Ammon's horn (tissue), 1 donor: ENCODE measurements around the gene GLTP.

Source experiments
- DNase-seq: peaks from one replicate; pipeline ENCODE4 v3.0.0-alpha.2; 2016; ENCODE audit warnings: low spot score

Gene GLTP

DNA sequence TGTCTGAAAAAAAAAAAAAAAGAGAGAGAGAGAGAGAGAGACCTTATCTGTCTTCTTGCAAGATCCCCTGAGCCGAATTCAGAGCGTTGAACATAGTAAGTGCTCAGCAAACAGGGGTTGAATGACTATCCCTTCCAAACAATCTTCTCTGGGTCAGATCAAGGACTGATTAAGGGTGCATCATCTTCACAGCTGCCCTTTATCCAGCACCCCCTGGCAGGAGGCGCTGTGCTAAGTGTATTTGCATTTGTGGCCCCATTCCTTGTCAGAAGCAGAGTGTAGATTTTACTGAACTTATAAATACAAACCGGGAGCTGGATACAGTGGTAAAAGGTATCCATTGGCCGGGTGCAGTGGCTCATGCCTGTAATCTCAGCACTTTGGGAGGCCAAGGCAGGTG is 38.3 kb downstream of the GLTP start:
- DNase-seq: no peak

DNA sequence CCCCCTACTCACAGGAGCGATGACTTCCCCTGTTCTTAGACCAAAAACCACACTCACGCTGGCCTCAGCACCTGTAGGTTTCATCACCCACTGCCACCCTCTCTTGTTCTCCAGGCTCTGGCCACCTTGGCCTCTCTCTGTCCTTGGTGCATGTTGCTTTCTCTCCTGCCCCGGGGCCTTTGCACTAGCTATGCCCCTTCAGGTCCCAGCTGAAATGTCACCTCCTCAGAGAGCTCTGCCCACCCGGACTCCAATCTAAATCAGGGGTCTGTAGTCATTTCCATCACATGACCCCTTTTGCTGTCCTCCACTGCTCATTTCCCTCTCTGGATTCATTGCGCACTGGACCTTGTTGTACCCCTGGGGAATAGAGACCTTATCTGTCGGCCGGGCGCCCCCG is 39.0 kb downstream of the GLTP start:
- DNase-seq: no peak

DNA sequence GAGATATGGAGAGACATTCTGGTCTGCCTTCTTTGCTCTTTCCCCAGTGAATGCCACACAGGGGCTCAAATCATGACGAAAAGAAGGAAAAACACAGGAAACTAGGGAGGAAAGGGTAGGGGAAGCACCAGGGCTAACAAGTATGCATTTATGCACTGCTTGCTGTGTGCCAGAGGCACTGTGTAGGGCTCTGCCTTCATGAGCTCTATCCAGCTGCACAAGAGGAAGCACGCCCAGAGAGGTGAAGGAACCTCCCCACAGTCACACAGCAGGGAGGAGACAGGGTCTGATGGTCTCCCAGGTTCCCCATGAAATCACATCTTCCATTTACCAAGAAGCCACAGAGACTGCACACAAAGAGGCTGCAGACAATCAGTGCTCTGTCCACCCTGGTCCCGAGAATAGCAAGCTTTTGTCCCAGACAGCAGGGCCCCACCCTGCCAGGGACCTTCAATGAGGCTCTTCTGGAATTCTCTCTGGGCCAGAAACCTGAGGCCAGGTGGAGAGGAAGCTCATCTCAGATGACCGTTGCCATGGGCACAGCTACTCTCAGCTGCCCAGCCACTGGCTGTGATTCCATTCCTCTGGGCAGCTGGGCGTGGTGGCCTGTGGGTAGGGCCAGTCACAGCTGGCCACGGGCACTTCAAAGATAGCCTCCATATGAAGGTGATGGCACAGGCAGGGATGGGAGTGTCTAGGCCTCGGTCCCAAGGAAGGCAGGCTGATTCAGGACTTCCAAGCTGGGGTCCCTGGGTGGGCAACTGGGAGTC is 39.9 kb downstream of the GLTP start:
- peak; percentile 23 for DNase-seq

DNA sequence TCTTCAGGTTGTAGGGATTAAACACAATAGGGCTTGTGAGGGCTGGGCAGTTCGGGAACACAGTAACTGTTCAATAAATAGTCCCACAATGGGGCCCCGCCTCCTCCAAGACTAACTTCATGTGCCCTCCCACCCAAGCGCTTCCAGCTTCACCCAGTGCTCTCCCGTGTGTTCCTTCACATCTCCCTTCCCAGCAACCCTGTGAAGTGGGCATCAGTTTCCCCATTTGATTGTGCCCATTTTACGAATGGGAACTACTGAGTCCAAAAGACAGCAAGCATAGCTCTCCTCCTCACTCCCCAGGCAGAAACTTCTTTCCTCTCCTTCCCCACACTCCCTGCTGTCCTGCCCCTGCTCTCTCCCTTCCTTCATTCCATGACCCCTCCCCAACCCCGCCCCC is 40.9 kb downstream of the GLTP start:
- DNase-seq: no peak

DNA sequence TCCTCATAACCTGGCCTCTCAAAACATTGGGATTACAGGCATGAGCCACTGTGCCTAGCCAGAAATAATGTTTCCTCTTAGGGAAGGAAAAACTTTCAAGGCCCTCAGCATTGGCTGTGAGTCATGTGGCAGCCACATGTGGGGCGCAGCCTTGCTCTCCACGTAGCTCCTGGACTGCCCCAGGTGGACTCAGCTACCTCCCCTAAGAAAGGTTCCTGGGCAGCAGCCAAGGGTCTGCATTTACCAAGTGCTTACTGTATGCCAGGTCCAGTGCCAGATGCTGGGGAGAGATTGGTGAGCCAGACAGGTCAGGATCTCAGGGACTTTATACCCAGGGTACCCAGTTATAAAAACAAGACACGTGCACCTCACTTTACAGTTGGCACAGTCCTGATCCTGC is 43.4 kb downstream of the GLTP start:
- no peak for DNase-seq

DNA sequence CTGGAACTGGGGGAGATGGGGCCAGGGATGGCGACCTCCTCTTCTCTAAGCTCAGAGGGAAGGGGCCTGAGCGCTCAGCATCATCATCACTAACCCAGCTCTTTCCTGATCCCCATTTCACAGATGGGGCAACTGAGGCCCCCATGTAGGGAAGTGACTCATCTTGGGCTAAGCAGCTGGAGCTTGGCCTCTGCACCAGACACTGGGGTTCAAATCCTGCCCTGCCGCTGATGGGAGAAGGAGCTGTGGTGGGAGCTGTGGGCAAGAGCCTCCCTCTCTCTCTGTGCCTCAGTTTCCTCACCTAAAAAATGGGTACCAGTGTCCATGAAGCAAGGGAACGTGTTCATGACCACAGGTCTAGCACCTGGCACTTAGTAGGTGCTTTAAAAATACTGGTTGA is 44.5 kb downstream of the GLTP start:
- DNase-seq: no peak

DNA sequence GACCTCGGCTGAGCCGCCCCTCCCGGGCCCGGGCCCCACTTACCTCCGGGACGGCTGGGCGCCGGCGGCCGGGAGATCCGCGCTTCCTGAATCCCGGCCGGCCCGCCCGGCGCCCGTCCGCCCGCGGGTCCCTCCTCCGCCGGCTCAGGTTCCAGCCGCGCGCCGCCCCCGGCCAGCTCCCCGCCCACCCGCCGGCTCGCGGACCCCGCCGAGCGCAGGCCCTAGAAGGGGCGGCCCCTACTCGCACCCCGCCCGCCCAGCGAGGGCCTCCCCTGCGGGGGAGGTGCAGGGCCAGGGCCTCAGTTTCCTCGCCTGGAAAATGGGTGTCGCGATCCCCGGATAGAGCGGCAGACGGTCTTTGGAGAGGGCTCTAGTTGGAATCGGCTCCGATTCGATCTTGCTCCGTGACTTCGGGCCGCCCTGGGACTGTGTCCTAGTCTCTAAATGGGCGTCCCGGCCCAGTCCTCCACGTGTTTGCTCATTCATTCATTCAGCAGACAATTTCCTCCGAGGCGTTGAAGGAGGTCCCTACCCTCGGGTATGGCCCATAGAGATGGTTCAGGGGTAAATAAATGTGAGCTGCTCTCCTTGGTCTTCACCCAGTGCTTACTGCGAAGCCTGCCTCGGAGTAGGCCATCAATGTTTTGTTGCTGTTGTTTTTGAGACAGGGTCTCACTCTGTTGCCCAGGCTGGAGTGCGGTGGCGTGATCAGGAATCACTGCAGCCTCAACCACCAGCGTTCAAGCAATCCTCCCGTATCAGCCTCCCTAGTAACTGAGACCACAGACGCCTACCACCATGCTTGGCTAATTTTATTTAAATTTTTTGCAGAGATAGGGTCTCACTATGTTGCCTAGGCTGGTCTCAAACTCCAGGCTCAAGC is 46.8 kb downstream of the GLTP start, which contains the start of gene TRPV4:
TSS of gene TRPV4 (minus strand) at position 92 of the 883 bp plus-strand sequence. CDS start 18,602 bp downstream, outside the sequence.
- DNase-seq: no peak

DNA sequence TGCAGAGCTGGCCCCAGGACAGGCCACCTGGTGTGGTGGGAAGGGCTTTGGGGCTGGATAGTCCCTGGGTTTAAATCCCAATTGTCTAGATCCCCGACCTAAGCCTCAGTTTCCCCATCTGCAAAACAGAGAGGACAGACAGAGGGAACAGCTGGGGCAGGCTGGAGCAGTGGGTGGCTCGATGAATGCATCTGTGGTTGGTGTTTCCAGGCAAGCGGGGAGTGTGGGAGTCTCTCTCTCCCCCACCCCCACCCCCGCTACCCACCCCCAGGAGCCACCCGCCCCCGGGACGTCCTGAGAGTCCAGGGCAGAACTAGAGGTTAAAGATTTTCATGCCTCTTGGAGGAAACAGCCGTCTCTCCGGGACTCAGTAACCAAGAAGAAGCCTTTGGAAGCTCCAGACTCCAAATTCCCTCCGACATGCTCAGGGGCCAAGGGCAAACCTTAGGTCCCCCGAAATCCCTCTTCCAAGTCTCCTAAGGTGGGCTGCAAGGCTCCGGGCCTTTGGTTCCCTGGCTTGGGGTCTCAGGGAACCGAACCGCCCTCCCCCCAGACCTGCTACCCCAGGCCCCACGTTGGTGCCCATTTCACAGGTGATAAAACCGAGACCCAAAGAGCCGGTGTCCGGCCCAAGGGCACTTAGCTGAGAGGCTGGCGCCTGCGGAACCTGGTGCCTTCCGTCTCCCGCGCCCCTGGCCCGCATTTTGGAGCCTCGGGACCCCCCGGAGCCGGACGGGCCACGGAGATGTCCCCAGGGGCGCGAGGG is 47.6 kb downstream of the GLTP start:
- no peak for DNase-seq

DNA sequence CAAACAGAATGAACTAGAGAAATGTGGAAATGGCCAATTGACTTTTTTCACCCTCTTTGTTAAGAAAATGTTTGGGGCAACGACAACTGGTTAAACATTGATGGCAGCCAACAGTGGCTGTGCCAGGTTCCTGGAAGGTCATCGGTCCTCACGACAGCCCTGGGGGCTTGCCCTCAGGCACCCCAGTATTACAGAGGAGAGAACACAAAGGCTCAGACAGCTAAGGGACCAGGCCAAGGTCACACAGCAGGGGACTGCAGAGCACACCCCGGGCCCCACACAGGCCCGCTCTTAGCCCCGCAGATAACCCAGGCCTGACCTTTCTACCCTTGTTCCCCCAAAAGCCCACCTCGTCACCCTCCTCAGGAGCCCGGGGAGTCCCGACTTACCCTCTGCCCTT is 48.4 kb downstream of the GLTP start:
- DNase-seq: no peak

DNA sequence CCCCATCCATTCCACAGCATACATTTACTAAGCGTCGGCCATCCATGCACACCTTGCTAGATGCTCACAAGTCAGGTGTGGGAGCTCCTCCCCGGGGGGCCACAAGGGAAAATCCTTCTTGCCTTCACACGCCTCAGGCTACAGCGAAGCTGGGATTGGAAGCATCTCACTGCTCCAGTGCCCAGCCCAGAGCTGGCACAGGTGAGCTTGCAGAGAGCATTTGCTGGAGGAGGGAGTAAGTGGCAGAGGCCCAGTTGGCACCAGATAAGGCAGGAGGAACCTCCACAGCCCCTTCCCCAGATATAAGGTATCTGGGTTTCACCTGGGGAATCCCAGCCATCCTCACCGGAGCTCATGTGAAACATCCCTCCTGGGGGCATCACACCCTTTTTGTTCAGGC is 49.0 kb downstream of the GLTP start:
- no peak for DNase-seq

DNA sequence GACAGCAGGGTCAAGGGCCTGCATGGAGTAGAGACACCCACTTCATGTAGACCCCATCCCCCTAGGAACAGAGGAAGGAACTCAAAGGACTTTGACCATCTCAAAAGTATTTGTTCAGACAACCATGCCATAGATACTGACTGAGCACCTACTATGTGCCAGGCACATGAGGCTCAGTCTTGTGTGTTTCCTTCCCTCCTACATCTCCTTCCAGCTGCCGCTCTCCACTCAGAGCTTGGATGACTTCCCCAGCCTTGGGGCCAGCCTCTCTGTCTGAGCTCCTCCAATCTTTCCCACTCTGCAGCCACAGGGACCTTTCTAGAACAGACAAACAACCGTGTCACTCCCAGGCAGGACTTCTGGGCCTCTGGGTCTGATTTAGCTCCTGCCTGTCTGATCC is 49.6 kb downstream of the GLTP start:
- no peak for DNase-seq

DNA sequence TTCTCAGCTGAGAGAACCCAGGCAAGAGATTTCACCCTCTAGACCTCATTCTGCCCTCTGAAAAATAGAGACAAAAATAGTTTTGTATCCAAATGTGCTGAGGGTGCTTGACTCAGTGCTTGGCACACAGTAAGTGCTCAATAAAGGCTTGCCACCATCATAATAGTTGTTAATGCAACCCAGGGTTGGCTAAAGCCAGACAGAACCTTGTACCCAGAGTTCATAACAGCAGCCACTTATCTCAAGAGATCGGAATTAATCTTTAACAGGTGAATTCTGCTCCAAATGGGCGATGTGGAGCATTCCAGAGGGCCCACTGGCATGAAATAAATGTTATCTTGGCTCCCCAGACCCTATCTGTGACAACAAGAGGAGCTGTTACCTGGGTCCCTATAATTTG is 50.1 kb downstream of the GLTP start:
- DNase-seq: no peak

DNA sequence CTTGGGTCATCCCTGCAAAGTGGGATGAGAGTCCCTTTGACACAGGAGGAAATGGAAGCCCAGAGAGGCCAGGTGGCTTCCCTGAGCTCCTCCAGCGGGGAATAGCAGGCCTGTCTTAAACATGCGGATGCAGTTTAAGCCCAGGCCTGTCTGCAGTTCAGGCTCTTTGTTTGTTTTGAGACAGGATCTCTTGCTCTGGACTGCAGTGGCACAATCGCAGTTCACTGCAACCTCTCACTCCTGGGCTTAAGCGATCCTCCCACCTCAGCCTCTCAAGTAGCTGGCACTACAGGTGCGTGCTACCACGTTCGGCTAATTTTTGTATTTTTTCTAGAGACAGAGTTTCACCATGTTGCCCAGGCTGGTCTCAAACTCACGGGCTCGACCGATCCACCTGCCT is 50.7 kb downstream of the GLTP start:
- DNase-seq: no peak

DNA sequence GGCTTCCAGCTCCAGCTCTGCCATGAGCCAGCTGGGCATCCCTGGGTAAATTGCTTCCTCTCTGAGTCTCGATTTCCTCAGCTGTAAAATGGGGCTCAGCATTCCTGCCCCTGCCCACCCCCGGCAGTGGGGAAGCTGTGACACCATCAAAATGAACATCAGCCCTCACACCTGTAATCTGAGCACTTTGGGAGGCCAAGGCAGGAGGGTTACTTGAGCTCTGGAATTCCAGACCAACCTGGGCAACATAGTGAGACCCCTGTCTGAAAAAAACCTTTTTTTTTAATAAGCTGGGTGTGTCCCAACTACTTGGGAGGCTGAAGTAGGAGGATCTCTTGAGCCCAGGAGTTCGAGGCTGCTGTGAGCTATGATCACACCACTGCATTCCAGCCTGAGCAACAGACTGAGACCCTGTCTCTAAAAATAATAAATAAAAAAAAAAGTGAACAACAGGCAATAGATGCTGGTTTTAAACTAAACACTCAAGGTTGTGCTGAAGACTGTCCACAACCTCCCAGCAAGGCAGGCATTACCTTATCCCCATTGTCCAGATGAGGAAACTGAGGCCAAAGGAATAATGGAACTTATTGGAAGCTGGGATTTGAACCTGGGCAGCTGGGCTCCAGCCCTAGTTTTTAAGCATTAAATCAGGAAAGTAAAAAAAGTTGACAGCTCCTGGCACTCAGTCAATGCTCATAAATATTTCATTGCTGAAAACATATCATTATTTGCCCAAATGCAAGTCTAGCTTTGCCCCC is 51.4 kb downstream of the GLTP start:
- DNase-seq: no peak

DNA sequence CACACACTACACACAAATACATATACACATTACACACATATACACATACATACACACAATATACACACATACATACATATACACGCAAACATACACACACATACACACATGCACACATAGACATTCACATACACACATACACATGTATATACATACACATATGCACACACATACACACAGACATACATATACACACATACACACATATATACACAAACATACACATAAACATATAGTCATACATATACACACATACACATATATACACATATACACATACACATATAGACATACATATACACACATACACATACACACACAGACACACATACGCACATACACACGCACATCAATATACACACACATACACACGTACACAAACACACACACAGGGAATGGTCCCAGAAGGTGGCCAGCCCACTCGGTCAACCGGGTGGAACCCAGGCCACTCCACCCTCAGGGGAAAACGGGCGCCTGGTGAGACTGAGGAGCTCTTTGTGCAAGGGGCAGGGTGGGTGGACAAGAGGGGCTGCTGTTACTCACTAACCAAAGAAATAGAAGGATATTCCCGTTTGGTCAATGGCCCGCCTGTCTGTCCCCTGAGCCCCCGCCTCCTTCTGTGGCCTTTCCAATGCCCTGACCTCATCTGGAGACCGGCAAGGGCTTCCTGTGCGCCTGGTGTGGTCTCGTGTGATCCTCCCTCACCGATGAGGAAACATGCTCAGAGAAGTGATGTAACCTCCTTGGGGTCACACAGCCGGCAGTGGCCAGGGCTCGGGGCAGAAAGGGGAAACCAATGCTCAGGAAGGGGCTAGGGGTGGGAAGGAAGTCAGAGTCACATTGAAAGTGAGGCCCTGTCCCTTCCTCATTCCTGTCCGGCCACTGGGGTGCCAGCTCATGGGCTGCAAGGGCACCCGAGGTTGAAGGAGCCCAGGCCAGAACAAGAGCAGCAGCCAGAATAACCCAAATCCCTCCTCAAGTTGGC is 52.5 kb downstream of the GLTP start:
- DNase-seq: peak; percentile 77

DNA sequence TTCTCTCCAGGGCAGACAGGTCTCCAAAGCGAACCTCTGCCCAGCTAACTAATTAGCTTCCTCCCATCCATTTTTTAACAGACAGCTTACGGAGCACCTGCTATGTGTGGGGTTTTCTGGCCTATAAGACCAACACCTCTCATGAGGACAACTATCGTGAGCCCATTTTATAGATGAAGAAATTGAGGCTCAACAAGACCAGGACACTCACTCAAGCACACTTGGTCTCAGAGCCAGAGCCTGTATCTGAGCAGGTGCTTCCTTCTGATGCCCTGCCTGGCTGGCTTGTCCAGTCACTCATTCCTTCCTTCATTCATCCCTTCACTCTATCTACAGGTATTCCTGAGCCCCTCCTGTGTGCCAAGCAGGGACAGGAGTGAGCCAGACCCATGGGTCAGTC is 53.3 kb downstream of the GLTP start:
- no peak for DNase-seq

DNA sequence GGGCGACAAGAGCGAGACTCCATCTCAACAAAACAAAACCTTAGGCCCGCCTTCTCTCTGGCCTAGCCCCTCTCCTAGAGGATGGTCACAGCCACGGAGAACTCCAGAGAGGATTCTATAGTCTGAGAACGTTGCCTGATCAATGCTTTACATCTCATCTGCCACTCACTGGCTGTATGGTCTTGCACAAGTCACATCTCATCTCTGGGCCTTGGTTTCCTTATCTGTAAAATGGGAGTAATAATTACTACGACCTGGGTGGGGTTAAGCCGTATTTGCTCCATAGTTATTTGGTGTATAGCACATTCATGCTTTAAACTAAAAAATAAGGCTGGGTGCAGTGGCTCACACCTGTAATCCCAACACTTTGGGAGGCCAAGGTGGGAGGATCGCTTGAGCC is 55.6 kb downstream of the GLTP start:
- no peak for DNase-seq

DNA sequence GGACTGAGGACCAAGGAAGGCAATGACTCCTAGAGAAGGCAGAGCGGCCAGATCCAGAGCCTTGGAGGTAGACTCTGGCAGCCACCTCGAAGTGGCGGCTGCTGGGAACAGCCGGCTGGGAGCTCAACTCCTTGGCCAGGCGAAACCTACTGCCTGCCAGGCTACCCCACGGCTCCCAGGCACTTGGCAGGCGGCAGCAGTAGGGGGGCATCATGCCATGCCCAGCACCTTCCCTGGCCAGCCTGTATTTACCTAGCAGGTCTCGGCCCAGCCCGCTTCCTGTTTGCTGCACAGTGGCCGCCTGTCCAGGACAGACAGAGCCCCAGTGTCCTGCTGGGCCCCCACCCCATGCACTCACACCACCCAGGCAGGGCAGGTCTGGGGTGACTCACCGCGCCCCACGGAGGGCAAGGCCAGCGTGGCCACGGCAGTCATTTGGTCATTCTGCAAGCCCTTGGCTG is 57.4 kb downstream of the GLTP start:
- DNase-seq: peak; percentile 18

DNA sequence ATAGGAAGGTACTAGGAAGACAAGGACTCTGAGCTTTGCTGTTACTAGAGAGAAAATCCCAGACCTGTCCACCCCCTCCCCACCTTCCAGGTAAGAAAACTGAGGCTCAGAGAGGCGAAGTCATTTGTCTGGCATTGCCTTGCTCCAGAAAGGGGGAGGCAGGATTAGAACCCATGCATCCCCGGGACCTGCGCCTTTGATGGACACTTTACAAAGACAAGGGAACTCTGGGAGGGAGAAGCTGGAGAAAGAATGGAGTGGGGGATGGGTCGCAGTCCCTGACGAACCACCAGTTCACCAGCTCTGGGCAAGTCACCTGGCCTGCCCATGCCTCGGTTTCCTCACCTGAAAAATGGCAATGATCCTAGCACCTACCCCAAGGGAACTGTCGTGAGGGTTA is 57.9 kb downstream of the GLTP start:
- DNase-seq: no peak

DNA sequence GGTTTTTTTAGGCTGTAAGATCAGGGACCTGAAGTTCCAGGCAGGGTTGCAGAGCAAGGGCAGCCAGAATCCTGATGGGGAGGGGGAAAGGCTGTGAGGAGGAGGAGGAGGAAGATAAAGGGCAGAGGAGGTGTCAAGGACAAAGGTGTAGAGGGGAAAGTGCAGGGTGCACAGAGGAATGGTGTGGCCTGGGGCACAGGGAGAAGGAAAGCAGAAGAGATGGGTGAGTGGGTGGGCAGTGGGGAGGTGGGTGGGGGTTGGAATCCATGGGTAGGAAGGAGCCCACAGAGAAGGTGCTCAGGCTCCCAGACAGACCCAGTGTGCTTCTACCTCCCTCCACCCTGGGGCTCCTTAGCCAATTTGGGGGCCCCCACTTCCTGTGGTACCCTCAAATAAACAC is 58.4 kb downstream of the GLTP start:
- no peak for DNase-seq
